Breast epithelium (tissue), 3 donors: ENCODE results near the gene TMEM170B.

Source experiments
- POLR2AphosphoS5 ChIP-seq, 3 donors: sonication (generic); formaldehyde crosslinking; IDR thresholded peaks; one replicate each; pipeline ENCODE4 v1.6.1; 2017; ENCODE audit warnings: antibody characterized with exemption in 3 of 3
- TF ChIP-seq, protein P1 (sequence below), 3 donors: fragments of 450-650 bp; IDR thresholded peaks; one replicate each; pipeline ENCODE4 v1.5.1; 2016 to 2017; ENCODE audit warnings: antibody characterized with exemption in 3 of 3, mild to moderate bottlenecking in 3 of 3, moderate library complexity in 3 of 3

GRCh38 chr6:11604215-11604614 lies 66.7 kb downstream of the TMEM170B start:
- no peak for TF ChIP-seq POLR2AphosphoS5 (IDR thresholded peaks at IDR 0.05)
- TF ChIP-seq, protein P1, sequence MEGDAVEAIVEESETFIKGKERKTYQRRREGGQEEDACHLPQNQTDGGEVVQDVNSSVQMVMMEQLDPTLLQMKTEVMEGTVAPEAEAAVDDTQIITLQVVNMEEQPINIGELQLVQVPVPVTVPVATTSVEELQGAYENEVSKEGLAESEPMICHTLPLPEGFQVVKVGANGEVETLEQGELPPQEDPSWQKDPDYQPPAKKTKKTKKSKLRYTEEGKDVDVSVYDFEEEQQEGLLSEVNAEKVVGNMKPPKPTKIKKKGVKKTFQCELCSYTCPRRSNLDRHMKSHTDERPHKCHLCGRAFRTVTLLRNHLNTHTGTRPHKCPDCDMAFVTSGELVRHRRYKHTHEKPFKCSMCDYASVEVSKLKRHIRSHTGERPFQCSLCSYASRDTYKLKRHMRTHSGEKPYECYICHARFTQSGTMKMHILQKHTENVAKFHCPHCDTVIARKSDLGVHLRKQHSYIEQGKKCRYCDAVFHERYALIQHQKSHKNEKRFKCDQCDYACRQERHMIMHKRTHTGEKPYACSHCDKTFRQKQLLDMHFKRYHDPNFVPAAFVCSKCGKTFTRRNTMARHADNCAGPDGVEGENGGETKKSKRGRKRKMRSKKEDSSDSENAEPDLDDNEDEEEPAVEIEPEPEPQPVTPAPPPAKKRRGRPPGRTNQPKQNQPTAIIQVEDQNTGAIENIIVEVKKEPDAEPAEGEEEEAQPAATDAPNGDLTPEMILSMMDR (IDR thresholded peaks at IDR 0.05) = no peak
